ENCODE results near the gene SBNO1. TPM values are rescaled to one million over a fixed set of nuclear protein-coding genes. Genes with fewer than 3 reads are reported as not detected.

SBNO1 gene
- total and polyA plus RNA-seq, 2 experiments from 2014 or later: 17.6 to 23.6 TPM

- Histone ChIP-seq H3K36me3 (ENCODE audit: low read depth) (no peaks in the 10 kb centered on the region), H3K79me2 (ENCODE audit: insufficient read depth) (no peaks in the 10 kb centered on the region), H3K27ac (no peak overlapping the region), H3K4me2 (ENCODE audit: unreplicated experiment) (no peak overlapping the region), H2AFZ (no peak overlapping the region), H3F3A (ENCODE audit: insufficient read depth) (0 out of 2 replicates have a peak, but pooled peaks cover 6% of the 10 kb centered on the region), H3K27me3 (replicated peaks; ENCODE audit: insufficient read depth) (no peaks in the 10 kb centered on the region), H3K9me3 (ENCODE audit: low read depth) (no peaks in the 10 kb centered on the region), H4K20me1 (ENCODE audit: insufficient read depth) (no peaks in the 10 kb centered on the region), H3K4me3 (no peak overlapping the region), H3K9me2 (ENCODE audit: insufficient read depth) (no peaks in the 10 kb centered on the region), H3K9ac (no peak overlapping the region), H3K4me1 (ENCODE audit: insufficient read depth) (no peaks in the 10 kb centered on the region)
- no peak for DNase-seq
- WGBS, 2 experiments (ENCODE audit: low coverage in 1 of 2, low lambda C conversion rate in 2 of 2, missing lambda C conversion rate in 2 of 2): 76 to 85% methylated on average over 10 of the region's 10 CpGs
- in situ Hi-C loops (cut with MboI): no loop called here
- no peak for TF ChIP-seq EZH2 (IDR thresholded peaks at IDR 0.05; ENCODE audit: insufficient read depth, poor library complexity, severe bottlenecking)
- no peak for TF ChIP-seq EZH2phosphoT487 (IDR thresholded peaks at IDR 0.05; ENCODE audit: insufficient read depth, low read depth)
Measured at GRCh38 chr12:123282111-123282510, 82.5 kb downstream of the SBNO1 start.

DNA sequence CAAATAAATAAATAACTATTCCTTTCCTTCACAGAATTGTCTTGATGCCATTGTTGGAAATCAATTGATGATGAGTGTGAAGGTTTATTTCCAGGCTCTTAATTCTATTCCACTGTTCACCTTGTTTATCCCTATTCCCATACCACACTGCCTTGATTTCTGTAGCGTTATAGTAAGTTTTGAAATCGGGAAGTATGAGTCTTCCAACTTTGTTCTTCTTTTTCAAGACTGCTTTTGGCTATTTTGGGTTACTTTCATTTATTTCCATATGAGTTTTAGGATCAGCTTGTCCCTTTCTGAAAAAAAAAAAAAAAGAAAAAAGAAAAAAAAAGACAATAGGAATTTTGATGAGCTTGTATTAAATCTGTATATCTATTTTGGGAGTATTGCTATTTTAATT, 83.7 kb downstream of the SBNO1 start:
- no peak overlapping the region for H2AFZ ChIP-seq
- no peaks in the 10 kb centered on the region for H4K20me1 ChIP-seq (ENCODE audit: insufficient read depth)
- no peak overlapping the region for H3K27ac ChIP-seq
- no peaks in the 10 kb centered on the region for H3K4me1 ChIP-seq (ENCODE audit: insufficient read depth)
- no peaks in the 10 kb centered on the region for H3F3A ChIP-seq (ENCODE audit: insufficient read depth)
- DNase-seq: no peak
- H3K79me2 ChIP-seq (ENCODE audit: insufficient read depth): no peaks in the 10 kb centered on the region
- no peaks in the 10 kb centered on the region for H3K9me3 ChIP-seq (ENCODE audit: low read depth)
- H3K9ac ChIP-seq: no peak overlapping the region
- in situ Hi-C loops (cut with MboI): no loop called here
- no peaks in the 10 kb centered on the region for H3K9me2 ChIP-seq (ENCODE audit: insufficient read depth)
- 72 to 88% methylated on average over 2 of the region's 2 CpGs for WGBS, 2 experiments (ENCODE audit: low coverage in 1 of 2, low lambda C conversion rate in 2 of 2, missing lambda C conversion rate in 2 of 2)
- H3K4me2 ChIP-seq (ENCODE audit: unreplicated experiment): no peak overlapping the region
- H3K36me3 ChIP-seq (ENCODE audit: low read depth): no peaks in the 10 kb centered on the region
- H3K4me3 ChIP-seq: no peak overlapping the region
- TF ChIP-seq EZH2 (IDR thresholded peaks at IDR 0.05; ENCODE audit: insufficient read depth, poor library complexity, severe bottlenecking) (no peak), EZH2phosphoT487 (IDR thresholded peaks at IDR 0.05; ENCODE audit: insufficient read depth, low read depth) (no peak)
- no peaks in the 10 kb centered on the region for H3K27me3 ChIP-seq (replicated peaks; ENCODE audit: insufficient read depth)

DNA sequence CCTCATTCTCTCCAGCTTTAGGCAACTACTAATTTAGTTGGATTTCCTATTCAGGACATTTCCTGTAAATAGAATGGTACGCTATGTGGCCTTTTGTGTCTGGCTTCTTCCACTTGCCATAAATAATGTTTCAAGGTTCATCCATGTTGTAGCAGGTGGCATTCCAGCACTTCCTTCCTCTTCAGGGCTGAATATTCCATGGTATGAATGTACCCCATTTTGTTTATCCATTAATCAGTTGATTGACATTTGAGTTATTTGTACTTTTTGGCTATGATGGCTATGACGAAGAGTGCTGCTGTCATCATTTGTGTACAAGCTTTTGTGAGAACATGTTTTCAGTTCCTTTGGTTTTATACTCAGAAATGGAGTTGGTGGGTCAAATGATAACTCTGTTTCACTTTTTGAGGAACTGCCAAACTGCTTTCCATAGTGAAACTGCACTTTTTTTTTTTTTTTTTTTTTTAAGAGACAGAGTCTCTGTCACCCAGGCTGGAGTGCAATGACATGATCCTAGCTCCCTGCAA, 86.5 kb downstream of the SBNO1 start:
- Histone ChIP-seq H3F3A (ENCODE audit: insufficient read depth) (no peaks in the 10 kb centered on the region), H3K27me3 (replicated peaks; ENCODE audit: insufficient read depth) (no peaks in the 10 kb centered on the region), H3K9me3 (ENCODE audit: low read depth) (no peaks in the 10 kb centered on the region), H4K20me1 (ENCODE audit: insufficient read depth) (no peaks in the 10 kb centered on the region), H3K36me3 (ENCODE audit: low read depth) (no peaks in the 10 kb centered on the region), H3K4me2 (ENCODE audit: unreplicated experiment) (no peak overlapping the region), H3K9me2 (ENCODE audit: insufficient read depth) (no peaks in the 10 kb centered on the region), H3K27ac (no peak overlapping the region), H3K4me1 (ENCODE audit: insufficient read depth) (no peaks in the 10 kb centered on the region), H3K79me2 (ENCODE audit: insufficient read depth) (no peaks in the 10 kb centered on the region), H2AFZ (no peak overlapping the region), H3K4me3 (no peak overlapping the region), H3K9ac (no peak overlapping the region)
- 96 to 98% methylated on average over 2 of the region's 2 CpGs for WGBS, 2 experiments (ENCODE audit: low coverage in 1 of 2, low lambda C conversion rate in 2 of 2, missing lambda C conversion rate in 2 of 2)
- DNase-seq: no peak
- in situ Hi-C loops (cut with MboI): no loop called here
- no peak for TF ChIP-seq EZH2 (IDR thresholded peaks at IDR 0.05; ENCODE audit: insufficient read depth, poor library complexity, severe bottlenecking)
- no peak for TF ChIP-seq EZH2phosphoT487 (IDR thresholded peaks at IDR 0.05; ENCODE audit: insufficient read depth, low read depth)

DNA sequence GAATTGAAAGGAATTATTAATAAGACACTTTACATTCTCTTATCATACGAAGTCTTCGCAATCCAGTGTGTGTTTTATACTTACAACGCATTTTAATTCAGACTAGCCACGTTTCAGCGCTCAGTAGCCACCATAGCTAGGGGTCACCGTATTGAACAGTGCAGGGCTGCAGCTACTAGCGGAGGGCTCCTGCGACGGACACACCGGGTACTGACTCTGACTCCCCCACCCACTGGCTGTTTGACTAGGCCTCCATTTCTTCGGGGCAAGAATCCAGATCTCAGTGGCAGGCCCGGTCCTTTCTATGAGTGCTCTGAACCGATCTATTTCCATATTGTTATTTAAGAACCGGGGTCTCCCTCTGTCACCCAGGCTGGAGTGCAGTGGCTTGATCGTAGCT, 91.5 kb downstream of the SBNO1 start:
- Histone ChIP-seq H3K79me2 (ENCODE audit: insufficient read depth) (peaks cover 33% of the 10 kb centered on the region), H3K9me3 (ENCODE audit: low read depth) (no peaks in the 10 kb centered on the region), H3K4me3 (no peak overlapping the region), H3K4me1 (ENCODE audit: insufficient read depth) (peaks cover 11% of the 10 kb centered on the region; the same call in 1 of the 2 replicates), H3K27me3 (replicated peaks; ENCODE audit: insufficient read depth) (no peaks in the 10 kb centered on the region), H4K20me1 (ENCODE audit: insufficient read depth) (no peaks in the 10 kb centered on the region), H3K9ac (no peak overlapping the region), H3K27ac (no peak overlapping the region), H3K9me2 (ENCODE audit: insufficient read depth) (no peaks in the 10 kb centered on the region), H3F3A (ENCODE audit: insufficient read depth) (no peaks in the 10 kb centered on the region), H3K36me3 (ENCODE audit: low read depth) (no peaks in the 10 kb centered on the region), H2AFZ (no peak overlapping the region), H3K4me2 (ENCODE audit: unreplicated experiment) (no peak overlapping the region)
- TF ChIP-seq EZH2 (IDR thresholded peaks at IDR 0.05; ENCODE audit: insufficient read depth, poor library complexity, severe bottlenecking) (no peak), EZH2phosphoT487 (IDR thresholded peaks at IDR 0.05; ENCODE audit: insufficient read depth, low read depth) (no peak)
- no peak for DNase-seq
- WGBS, 2 experiments (ENCODE audit: low coverage in 1 of 2, low lambda C conversion rate in 2 of 2, missing lambda C conversion rate in 2 of 2): 91% methylated on average over 15 of the region's 15 CpGs
- in situ Hi-C loops (cut with MboI): no loop called here
